Pancreas (tissue), 10 donors: ENCODE results near the gene KIAA1143. TPM values are rescaled to one million over a fixed set of nuclear protein-coding genes. Genes with fewer than 3 reads are reported as not detected.

Experiments used
- ATAC-seq, 4 donors: fragments of 200-7000 bp; cut with Tn5 transposase; one replicate each; pipeline versions ENCODE4 v1.8.0 to v1.9.1; 2020; ENCODE audit warnings: mild to moderate bottlenecking in 4 of 4, moderate library complexity in 4 of 4
- DNase-seq, 6 donors: peaks; one replicate each; pipeline ENCODE4 v3.0.0-alpha.2; 2020
- FAIRE-seq: peaks from 2 replicates; lab custom pipeline; 2012; peaks lifted over from hg19 to GRCh38; lab: Jason Lieb, UNC
- H3K27ac ChIP-seq, 4 donors: fragments of 200-600 bp; sonication (generic); 1 replicate in 3 of 4; 2 replicates in 1 of 4; pipeline versions ENCODE4 v1.5.0 to v1.8.0; 2020
- H3K27me3 ChIP-seq, 4 donors: fragments of 200-600 bp; one replicate each; pipeline ENCODE4 v1.8.0; 2021
- H3K36me3 ChIP-seq, 3 donors: fragments of 200-600 bp; sonication (generic) in 1 of 3; one replicate each; pipeline versions ENCODE4 v1.5.0 to v1.8.0; 2020 to 2021
- H3K4me1 ChIP-seq, 3 donors: fragments of 200-600 bp; one replicate each; pipeline ENCODE4 v1.8.0; 2021
- H3K4me3 ChIP-seq, 4 donors: fragments of 200-600 bp; sonication (generic) in 2 of 4; one replicate each; pipeline versions ENCODE4 v1.5.0 to v1.8.0; 2020 to 2021
- H3K9me3 ChIP-seq, 4 donors: fragments of 200-600 bp; one replicate each; pipeline ENCODE4 v1.8.0; 2021
- CTCF ChIP-seq, 4 donors: fragments of 200-600 bp; sonication (generic) in 3 of 4; IDR thresholded peaks; one replicate each; pipeline versions ENCODE4 v1.5.0 to v1.8.0; 2021; ENCODE audit warnings: antibody characterized with exemption in 4 of 4
- WGBS, 2 donors: extraction: QIAGEN DNeasy Blood & Tissue Kit; methylation state at CpG; one replicate each; pipeline ENCODE4 v1.1.7; 2013; 5-methylcytosine and 5-hydroxymethylcytosine counted together
- intact Hi-C, 3 donors: fragments of 100-400 bp; cut with DNase I; formaldehyde crosslinking; loops; one replicate each; pipeline versions ENCODE4 v1.11.1 to v1.14.2; 2022
- polyA plus RNA-seq, 2 donors: library from polyadenylated mRNA; stranded (reverse); fragments of 200-250 nt; gene quantifications; one replicate each; pipeline ENCODE4 v1.2.3, GENCODE V29; 2013
- total RNA-seq, 6 donors: library from RNA; stranded (reverse); fragmentation: NEBNext Ultra II Directional in 4 of 6; extraction: Animal tissue kit (Norgen Biotek cat#: 25700) in 4 of 6; gene quantifications; one replicate each; pipeline versions ENCODE4 v1.2.1 to v1.2.4, GENCODE V29; 2021 to 2023
- donor health status: healthy with polysubstance abuse.
- donor health status: DM: no; HTN: no; CAD: no; lungs with moderate emphysema.
- donor health status: DM: no; HTN: no; CAD: no.
- donor health status: control.
- donor health status: control.
- donor health status: Bipolar disorder and iron deficiency.
- donor health status: DM: yes; HTN: yes; CAD: no.
- donor health status: DM: no; HTN: no; CAD: no.
- donor health status: DM: no; HTN: no; CAD: no.
- donor health status: DM: yes; HTN: yes; CAD: no.

Gene KIAA1143
- total and polyA plus RNA-seq, 8 donors: 4.3 to 19.3 (median 11.3) TPM

DNA sequence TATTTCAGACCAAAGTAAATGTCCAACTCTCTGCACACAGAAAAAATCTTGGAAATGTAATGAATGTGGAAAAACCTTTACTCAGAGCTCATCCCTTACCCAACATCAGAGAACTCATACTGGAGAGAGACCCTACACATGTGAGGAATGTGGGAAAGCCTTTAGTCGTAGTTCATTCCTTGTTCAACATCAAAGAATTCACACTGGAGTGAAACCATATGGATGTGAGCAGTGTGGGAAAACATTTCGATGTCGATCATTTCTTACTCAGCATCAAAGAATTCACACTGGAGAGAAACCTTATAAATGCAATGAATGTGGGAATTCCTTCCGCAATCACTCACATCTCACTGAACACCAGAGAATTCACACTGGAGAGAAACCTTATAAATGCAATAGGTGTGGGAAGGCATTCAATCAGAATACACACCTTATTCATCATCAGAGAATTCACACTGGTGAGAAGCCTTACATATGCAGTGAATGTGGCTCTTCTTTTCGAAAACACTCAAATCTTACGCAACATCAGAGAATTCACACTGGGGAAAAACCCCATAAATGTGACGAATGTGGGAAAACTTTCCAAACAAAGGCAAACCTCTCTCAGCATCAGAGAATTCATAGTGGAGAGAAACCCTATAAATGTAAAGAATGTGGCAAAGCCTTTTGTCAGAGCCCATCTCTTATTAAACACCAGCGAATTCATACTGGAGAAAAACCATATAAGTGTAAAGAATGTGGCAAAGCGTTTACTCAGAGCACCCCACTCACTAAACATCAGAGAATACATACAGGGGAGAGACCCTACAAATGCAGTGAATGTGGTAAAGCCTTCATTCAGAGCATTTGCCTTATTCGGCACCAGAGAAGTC is 40.0 kb downstream of the KIAA1143 start:
- Histone ChIP-seq H3K27ac (no peak overlapping the region), H3K4me3 (no peak overlapping the region), H3K4me1 (no peaks in the 10 kb centered on the region), H3K27me3 (no peaks in the 10 kb centered on the region), H3K9me3 (peaks cover 0 to 17% (median 7%) of the 10 kb centered on the region in 4 donors), H3K36me3 (peaks cover 0 to 21% (median 12%) of the 10 kb centered on the region in 3 donors)
- intact Hi-C loops: no loop called here
- TF ChIP-seq CTCF (IDR thresholded peaks at IDR 0.05): no peak
- no peak for DNase-seq
- no peak for ATAC-seq
- 97 to 98% methylated on average over 10 of the region's 10 CpGs for WGBS, 2 donors
- no peak for FAIRE-seq

- FAIRE-seq: peak; percentile 20
- intact Hi-C loops: no loop called here
- ATAC-seq: peak; percentile 99 to 100 (median 100)
- WGBS, 2 donors: 0 to 1% methylated on average over 36 of the region's 36 CpGs
- H3K4me3 ChIP-seq: peak within 1 kb of the TSS; percentile 60 to 95 (median 69)
- no peaks in the 10 kb centered on the region for H3K9me3 ChIP-seq
- no peaks in the 10 kb centered on the region for H3K4me1 ChIP-seq
- DNase-seq: peak; percentile 84 to 94 (median 88)
- peak; percentile 11 to 32 (median 26) for TF ChIP-seq CTCF (IDR thresholded peaks at IDR 0.05)
- no peaks in the 10 kb centered on the region for H3K36me3 ChIP-seq
- H3K27me3 ChIP-seq: no peaks in the 10 kb centered on the region
- H3K27ac ChIP-seq: peak within 1 kb of the TSS; percentile 21 to 60 (median 56)
Measured at GRCh38 chr3:44712455-44713075, 48.9 kb downstream of the KIAA1143 start, which contains the start of gene ZNF502. TSS of gene ZNF502 (plus strand) at chr3:44712660. CDS start at chr3:44720262, 7,602 bp downstream.

Other genes with a start within 250 kb of the KIAA1143 start
- gene ZKSCAN7, start 206.4 kb downstream of the KIAA1143 start, total RNA-seq: 1 to 10 TPM; 1.3 to 5.2 (median 2.1) TPM
- gene ZKSCAN7, start 206.4 kb downstream of the KIAA1143 start, polyA plus RNA-seq: 1 to 10 TPM; 2.4 to 2.5 TPM
- gene ZNF660, start 176.7 kb downstream of the KIAA1143 start, total RNA-seq: 1 to 10 TPM in 4 of 6 donors, under 1 TPM in 2; 0.66 to 1.9 (median 1.5) TPM
- gene ZNF660, start 176.7 kb downstream of the KIAA1143 start, polyA plus RNA-seq: 1 to 10 TPM in 1 of 2 donors, under 1 TPM in 1; 0.76 to 1.1 TPM
- gene ZNF197, start 136.6 kb downstream of the KIAA1143 start, total RNA-seq: 10 to 100 TPM in 1 of 6 donors, 1 to 10 TPM in 5; 5.4 to 12.1 (median 6.7) TPM
- 1 to 10 TPM; 5.3 to 7.2 TPM for gene ZNF197, start 136.6 kb downstream of the KIAA1143 start, polyA plus RNA-seq
- gene ZNF35, start 112.9 kb downstream of the KIAA1143 start, total RNA-seq: 1 to 10 TPM; 2.6 to 5.1 (median 3.0) TPM
- 1 to 10 TPM; 1.8 to 3.1 TPM for gene ZNF35, start 112.9 kb downstream of the KIAA1143 start, polyA plus RNA-seq
- gene ZNF502, start 49.0 kb downstream of the KIAA1143 start, total RNA-seq: 1 to 10 TPM; 1.5 to 4.2 (median 2.5) TPM
- gene ZNF502, start 49.0 kb downstream of the KIAA1143 start, polyA plus RNA-seq: 1 to 10 TPM; 3.3 to 5.2 TPM
- gene ZNF501, start 32.0 kb downstream of the KIAA1143 start, total RNA-seq: 1 to 10 TPM; 1.3 to 4.0 (median 2.4) TPM
- gene ZNF501, start 32.0 kb downstream of the KIAA1143 start, polyA plus RNA-seq: 1 to 10 TPM in 1 of 2 donors, under 1 TPM in 1; 0.84 to 1.9 TPM
- under 1 TPM; 0.09 to 0.62 (median 0.35) TPM for gene KIF15, start 175 bp upstream of the KIAA1143 start, total RNA-seq
- gene KIF15, start 175 bp upstream of the KIAA1143 start, polyA plus RNA-seq: under 1 TPM; 0.16 to 0.19 TPM
- 10 to 100 TPM in 1 of 6 donors, 1 to 10 TPM in 5; 4.3 to 11.2 (median 6.2) TPM for gene TMEM42, start 100.3 kb upstream of the KIAA1143 start, total RNA-seq
- 10 to 100 TPM; 15.7 to 20.0 TPM for gene TMEM42, start 100.3 kb upstream of the KIAA1143 start, polyA plus RNA-seq
- gene TGM4, start 113.0 kb upstream of the KIAA1143 start, total RNA-seq: not detected
- not detected for gene TGM4, start 113.0 kb upstream of the KIAA1143 start, polyA plus RNA-seq
- 10 to 100 TPM; 16.1 to 28.3 (median 20.8) TPM for gene ZDHHC3, start 214.6 kb upstream of the KIAA1143 start, total RNA-seq
- gene ZDHHC3, start 214.6 kb upstream of the KIAA1143 start, polyA plus RNA-seq: 10 to 100 TPM; 11.4 to 15.9 TPM
- 10 to 100 TPM in 5 of 6 donors, 1 to 10 TPM in 1; 9.2 to 18.0 (median 13.0) TPM for gene EXOSC7, start 214.6 kb upstream of the KIAA1143 start, total RNA-seq
- gene EXOSC7, start 214.6 kb upstream of the KIAA1143 start, polyA plus RNA-seq: 10 to 100 TPM; 18.8 to 21.8 TPM